Gastroesophageal sphincter (tissue), 4 donors: Measurements from ENCODE around the gene GRHL3. TPM values are rescaled to one million over a fixed set of nuclear protein-coding genes. Genes with fewer than 3 reads are reported as not detected.
"Not testable (repeated sequence)": the region's sequence is repeated elsewhere in the genome, so short reads cannot be mapped to it uniquely, and the experiment has no call there.

Experiments used
- ATAC-seq: fragments of 150-250 bp; one replicate; pipeline ENCODE4 v1.9.1; 2016; ENCODE audit warnings: mild to moderate bottlenecking, moderate library complexity
- H3K27ac ChIP-seq, 4 donors: fragments of 200-600 bp; sonication (generic) in 3 of 4; 1 replicate in 3 of 4; 2 replicates in 1 of 4; pipeline ENCODE4 v1.5.1; 2016 to 2019
- H3K27me3 ChIP-seq: fragments of 200-600 bp; sonication (generic); one replicate; pipeline ENCODE4 v1.5.1; 2019
- H3K36me3 ChIP-seq, 2 donors: fragments of 200-600 bp; sonication (generic); one replicate each; pipeline ENCODE4 v1.5.1; 2019; ENCODE audit warnings: control low read depth in 1 of 2
- H3K4me1 ChIP-seq, 3 donors: fragments of 200-600 bp; sonication (generic); 1 replicate in 2 of 3; 2 replicates in 1 of 3; pipeline ENCODE4 v1.5.1; 2016 to 2019; ENCODE audit warnings: control low read depth in 2 of 3
- H3K4me3 ChIP-seq, 2 donors: fragments of 200-600 bp; sonication (generic); one replicate each; pipeline ENCODE4 v1.5.1; 2019; ENCODE audit warnings: mild to moderate bottlenecking in 1 of 2, moderate library complexity in 1 of 2
- H3K9me3 ChIP-seq, 3 donors: fragments of 200-600 bp; sonication (generic); one replicate each; pipeline ENCODE4 v1.5.1; 2017 to 2019; ENCODE audit warnings: control low read depth in 2 of 3
- EP300 ChIP-seq: sonication (generic); formaldehyde crosslinking; IDR thresholded peaks from one replicate; pipeline ENCODE4 v1.6.1; 2017; ENCODE audit warnings: antibody characterized with exemption, mild to moderate bottlenecking
- POLR2A ChIP-seq, 2 donors: fragments of 450-650 bp; IDR thresholded peaks; one replicate each; pipeline ENCODE4 v1.6.1; 2017; ENCODE audit warnings: antibody characterized with exemption in 2 of 2, mild to moderate bottlenecking in 2 of 2, moderate library complexity in 1 of 2
- POLR2AphosphoS5 ChIP-seq: sonication (generic); formaldehyde crosslinking; IDR thresholded peaks from one replicate; pipeline ENCODE4 v1.6.1; 2017; ENCODE audit warnings: antibody characterized with exemption
- WGBS, 2 donors: methylation state at CpG; one replicate each; pipeline ENCODE4 v1.1.5; 2018; ENCODE audit warnings: low coverage in 1 of 2; 5-methylcytosine and 5-hydroxymethylcytosine counted together
- total RNA-seq, 4 donors: library from RNA; depleted of rRNA; stranded (reverse); fragments of >200 nt; gene quantifications; one replicate each; pipeline ENCODE4 v1.1.0, GENCODE V29; 2016
- TF ChIP-seq, protein P1 (sequence below), 4 experiments: fragments of 200-600 bp in 2 of 4; fragments of 450-650 bp in 2 of 4; sonication (generic) in 1 of 4; IDR thresholded peaks; one replicate each; pipeline ENCODE4 v1.5.1; 2017 to 2019; ENCODE audit warnings: antibody characterized with exemption in 4 of 4, mild to moderate bottlenecking in 2 of 4, moderate library complexity in 2 of 4

The GRHL3 gene
- total RNA-seq, 4 donors from 2014 or later, result 0.13 to 4.9 (median 0.31) TPM; not detected in 1

DNA sequence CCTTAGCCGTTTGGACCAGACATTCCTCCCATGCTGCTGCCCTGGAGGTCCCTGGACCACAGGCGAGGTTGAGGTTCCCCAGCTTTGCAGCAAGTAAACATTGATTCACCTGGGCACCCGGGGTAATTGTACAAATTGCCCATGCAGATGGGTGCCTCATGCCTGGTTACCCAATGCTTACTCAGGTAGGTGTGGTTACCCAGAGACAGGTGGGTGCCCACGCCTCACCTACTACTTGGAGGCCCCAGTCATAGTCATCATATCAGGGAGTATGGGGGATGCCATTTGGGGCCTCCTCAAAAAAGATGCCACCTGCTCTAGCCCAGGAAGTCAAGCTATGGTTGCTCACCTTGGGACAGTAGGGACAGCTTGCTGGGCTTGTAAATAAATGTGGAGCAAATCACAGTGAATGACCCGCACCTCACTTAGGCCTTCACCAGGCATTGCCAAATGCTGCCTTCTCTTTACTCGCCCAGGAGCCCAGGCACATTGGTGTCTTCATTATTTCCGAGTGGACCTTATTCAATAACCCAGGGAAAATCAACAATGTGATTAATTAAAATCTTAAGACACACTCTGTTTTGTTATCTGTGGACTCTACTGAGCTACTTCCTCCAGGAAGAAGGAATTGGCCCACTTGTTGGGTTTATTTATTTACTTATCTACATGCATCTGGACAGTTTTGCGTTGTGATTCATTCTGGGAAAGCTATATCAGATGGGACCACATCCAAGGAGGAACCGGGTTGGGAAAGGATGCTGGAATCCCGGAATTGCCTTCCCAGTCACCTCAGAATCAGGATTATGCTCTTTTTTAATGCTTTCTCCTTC is 35.6 kb upstream of the GRHL3 start:
- no peaks in the 10 kb centered on the region for H3K9me3 ChIP-seq
- TF ChIP-seq EP300, result no peak
- TF ChIP-seq POLR2A (IDR thresholded peaks at IDR 0.05), result no peak
- no peak for TF ChIP-seq POLR2AphosphoS5
- TF ChIP-seq, protein P1, sequence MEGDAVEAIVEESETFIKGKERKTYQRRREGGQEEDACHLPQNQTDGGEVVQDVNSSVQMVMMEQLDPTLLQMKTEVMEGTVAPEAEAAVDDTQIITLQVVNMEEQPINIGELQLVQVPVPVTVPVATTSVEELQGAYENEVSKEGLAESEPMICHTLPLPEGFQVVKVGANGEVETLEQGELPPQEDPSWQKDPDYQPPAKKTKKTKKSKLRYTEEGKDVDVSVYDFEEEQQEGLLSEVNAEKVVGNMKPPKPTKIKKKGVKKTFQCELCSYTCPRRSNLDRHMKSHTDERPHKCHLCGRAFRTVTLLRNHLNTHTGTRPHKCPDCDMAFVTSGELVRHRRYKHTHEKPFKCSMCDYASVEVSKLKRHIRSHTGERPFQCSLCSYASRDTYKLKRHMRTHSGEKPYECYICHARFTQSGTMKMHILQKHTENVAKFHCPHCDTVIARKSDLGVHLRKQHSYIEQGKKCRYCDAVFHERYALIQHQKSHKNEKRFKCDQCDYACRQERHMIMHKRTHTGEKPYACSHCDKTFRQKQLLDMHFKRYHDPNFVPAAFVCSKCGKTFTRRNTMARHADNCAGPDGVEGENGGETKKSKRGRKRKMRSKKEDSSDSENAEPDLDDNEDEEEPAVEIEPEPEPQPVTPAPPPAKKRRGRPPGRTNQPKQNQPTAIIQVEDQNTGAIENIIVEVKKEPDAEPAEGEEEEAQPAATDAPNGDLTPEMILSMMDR (IDR thresholded peaks at IDR 0.05), result no peak
- H3K4me1 ChIP-seq, result no peaks in the 10 kb centered on the region
- WGBS, 2 donors, result 16 to 58% methylated on average over 3 to 6 of the region's 10 CpGs
- no peak overlapping the region for H3K4me3 ChIP-seq
- ATAC-seq, result peak; percentile 43
- H3K27ac ChIP-seq, result peak overlapping the region in 1 of 4 donors; percentile 5
- H3K36me3 ChIP-seq, result no peaks in the 10 kb centered on the region
- H3K27me3 ChIP-seq, result peaks cover 11% of the 10 kb centered on the region

DNA sequence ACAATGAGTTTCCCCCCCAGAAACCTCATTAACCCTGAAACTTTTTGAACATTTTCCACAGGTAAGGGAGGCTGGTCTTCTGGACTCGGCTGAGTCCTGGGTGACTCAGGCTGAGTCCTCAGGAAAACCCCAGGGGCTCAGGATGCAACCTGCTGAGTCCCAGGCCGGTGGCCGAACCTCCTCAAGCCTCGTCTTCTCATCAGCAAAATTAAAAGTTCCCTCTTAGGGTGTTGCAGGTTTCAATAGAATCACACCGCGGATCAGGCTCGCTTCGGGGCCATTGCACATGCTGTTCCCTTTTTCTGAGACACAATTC is 35.0 kb upstream of the GRHL3 start:
- H3K4me1 ChIP-seq, result peaks cover 0 to 1% (median 0%) of the 10 kb centered on the region in 3 donors
- WGBS, 2 donors, result 89 to 93% methylated on average over 3 to 8 of the region's 8 CpGs
- H3K9me3 ChIP-seq, result no peaks in the 10 kb centered on the region
- TF ChIP-seq, protein P1 (IDR thresholded peaks at IDR 0.05), result no peak
- no peak overlapping the region for H3K4me3 ChIP-seq
- H3K36me3 ChIP-seq, result no peaks in the 10 kb centered on the region
- no peak for ATAC-seq
- H3K27me3 ChIP-seq, result peaks cover 5% of the 10 kb centered on the region
- peak overlapping the region in 2 of 4 donors; percentile 5 to 24 for H3K27ac ChIP-seq

DNA sequence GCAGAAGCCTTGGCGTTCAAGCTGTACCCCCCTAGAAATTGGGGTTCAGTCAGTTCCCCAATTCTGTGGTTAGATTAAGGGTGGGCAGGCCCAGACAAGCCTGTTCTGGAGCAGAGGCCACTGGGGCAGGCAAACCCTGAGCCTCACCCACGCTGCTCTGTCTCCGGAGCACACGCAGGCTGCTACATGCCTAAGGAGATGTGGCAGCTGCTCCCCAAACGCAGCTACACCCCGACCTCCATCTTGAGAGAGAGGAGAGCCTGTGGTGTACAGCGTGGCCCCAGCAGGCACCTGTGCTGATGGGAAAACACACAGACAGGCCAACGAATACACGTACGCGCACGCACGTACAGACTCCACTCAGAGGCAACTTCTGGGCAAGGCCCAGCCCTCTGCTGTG is 33.9 kb upstream of the GRHL3 start:
- peaks cover 0 to 12% (median 0%) of the 10 kb centered on the region in 3 donors for H3K4me1 ChIP-seq
- TF ChIP-seq, protein P1 (IDR thresholded peaks at IDR 0.05), result no peak
- TF ChIP-seq POLR2A (IDR thresholded peaks at IDR 0.05) (no peak), POLR2AphosphoS5 (no peak), EP300 (no peak)
- 100% methylated on average over 5 of the region's 13 CpGs; no CpG with 5 or more reads in 1 of the 2 donors for WGBS, 2 donors
- peak; percentile 13 for ATAC-seq
- no peaks in the 10 kb centered on the region for H3K9me3 ChIP-seq
- no peak overlapping the region for H3K27ac ChIP-seq
- peaks cover 4% of the 10 kb centered on the region for H3K27me3 ChIP-seq
- H3K4me3 ChIP-seq, result no peak overlapping the region
- H3K36me3 ChIP-seq, result no peaks in the 10 kb centered on the region

DNA sequence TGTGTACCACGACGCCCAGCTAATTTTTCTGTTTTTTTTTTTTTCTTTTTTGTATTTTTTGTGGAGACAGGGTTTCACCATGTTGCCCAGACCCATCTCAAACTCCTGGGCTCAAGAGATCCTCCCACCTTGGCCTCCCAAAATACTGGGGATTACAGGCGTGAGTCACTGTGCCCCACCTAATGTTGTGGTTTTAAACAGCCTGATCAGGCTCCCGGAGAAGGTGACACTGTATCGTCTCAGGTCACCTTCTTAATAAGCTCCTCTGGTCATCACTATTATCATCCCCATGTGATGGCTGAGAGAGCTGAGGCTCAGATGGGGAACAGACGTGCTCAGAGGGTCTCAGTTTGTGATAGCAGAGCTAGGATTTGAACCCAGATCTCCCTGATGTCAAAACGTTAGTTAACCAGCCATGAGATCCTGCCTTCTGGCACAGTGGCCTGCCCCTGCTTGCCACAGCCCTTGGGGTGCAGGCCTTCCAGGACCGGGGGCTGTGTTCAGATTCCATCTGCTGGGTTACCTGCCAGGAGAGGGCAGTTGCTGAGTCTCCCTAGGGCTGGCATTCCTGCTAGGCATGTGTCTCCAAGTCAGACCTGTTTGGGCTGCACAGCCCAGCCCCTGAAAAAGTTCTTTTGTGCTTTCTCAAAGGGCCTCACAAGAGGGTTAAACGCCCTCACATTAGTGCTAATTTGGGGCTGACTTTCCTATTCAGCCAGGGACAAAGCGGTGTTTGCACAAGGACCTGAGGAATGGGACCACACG is 32.7 kb upstream of the GRHL3 start:
- no peak for ATAC-seq
- Histone ChIP-seq H3K27ac (no peak overlapping the region), H3K9me3 (no peaks in the 10 kb centered on the region), H3K4me3 (no peak overlapping the region), H3K36me3 (no peaks in the 10 kb centered on the region), H3K27me3 (peaks cover 4% of the 10 kb centered on the region), H3K4me1 (peaks cover 0 to 14% (median 0%) of the 10 kb centered on the region in 3 donors)
- TF ChIP-seq, protein P1 (IDR thresholded peaks at IDR 0.05), result no peak
- TF ChIP-seq POLR2A (IDR thresholded peaks at IDR 0.05), result no peak
- no peak for TF ChIP-seq EP300
- no peak for TF ChIP-seq POLR2AphosphoS5
- 81 to 90% methylated on average over 3 to 6 of the region's 11 CpGs for WGBS, 2 donors

DNA sequence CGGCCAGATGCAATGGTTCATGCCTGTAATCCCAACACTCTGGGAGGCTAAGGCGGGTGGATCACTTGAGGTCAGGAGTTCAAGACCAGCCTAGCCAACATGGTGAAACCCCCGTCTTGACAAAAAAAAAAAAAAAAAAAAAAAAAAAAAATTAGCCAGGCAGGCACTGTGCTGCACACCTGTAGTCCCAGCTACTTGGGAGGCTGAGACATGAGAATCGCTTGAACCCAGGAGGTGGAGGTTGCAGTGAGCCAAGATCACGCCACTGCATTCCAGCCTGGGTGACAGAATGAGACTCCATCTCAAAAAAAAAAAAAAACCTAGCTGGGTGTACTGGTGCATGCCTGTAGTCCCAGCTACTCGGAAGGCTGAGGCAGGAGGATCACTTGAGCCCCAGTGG is 31.4 kb upstream of the GRHL3 start:
- not testable (repeated sequence) for H3K36me3 ChIP-seq, H3K9me3 ChIP-seq, ATAC-seq, H3K27me3 ChIP-seq, H3K27ac ChIP-seq, H3K4me3 ChIP-seq
- peaks cover 0 to 14% (median 0%) of the 10 kb centered on the region in 3 donors for H3K4me1 ChIP-seq
- 73 to 91% methylated on average over 3 to 4 of the region's 6 CpGs for WGBS, 2 donors
